Sigmoid colon (tissue), 7 donors: ENCODE results near the gene MRPL20. TPM values are rescaled to one million over a fixed set of nuclear protein-coding genes. Genes with fewer than 3 reads are reported as not detected.

Experiments
- DNase-seq: peaks from one replicate; pipeline ENCODE4 v3.0.0-alpha.2; 2019
- H3K27ac ChIP-seq, 4 donors: fragments of 200-600 bp; sonication (generic); one replicate each; pipeline ENCODE4 v1.5.1; 2016 to 2019; ENCODE audit warnings: mild to moderate bottlenecking in 1 of 4
- H3K27me3 ChIP-seq, 3 donors: fragments of 200-600 bp; sonication (generic); one replicate each; pipeline ENCODE4 v1.5.1; 2019; ENCODE audit warnings: mild to moderate bottlenecking in 1 of 3
- H3K36me3 ChIP-seq, 4 donors: fragments of 200-600 bp; sonication (generic); one replicate each; pipeline ENCODE4 v1.5.1; 2016 to 2019
- H3K4me1 ChIP-seq, 4 donors: fragments of 200-600 bp; sonication (generic); one replicate each; pipeline ENCODE4 v1.5.1; 2017 to 2019
- H3K4me3 ChIP-seq, 4 donors: fragments of 200-600 bp; sonication (generic); one replicate each; pipeline ENCODE4 v1.5.1; 2017 to 2019; ENCODE audit warnings: mild to moderate bottlenecking in 2 of 4, moderate library complexity in 1 of 4
- H3K9me3 ChIP-seq, 4 donors: fragments of 200-600 bp in 3 of 4; sonication (generic) in 3 of 4; one replicate each; pipeline versions ENCODE4 v1.5.1 to v1.6.1; 2013 to 2019
- CTCF ChIP-seq, 4 experiments: fragments of 450-650 bp in 3 of 4; fragments of 200-600 bp in 1 of 4; IDR thresholded peaks; one replicate each; pipeline ENCODE4 v1.5.1; 2016 to 2019; ENCODE audit warnings: antibody characterized with exemption in 4 of 4, mild to moderate bottlenecking in 3 of 4, moderate library complexity in 2 of 4
- EP300 ChIP-seq, 4 donors: sonication (generic); formaldehyde crosslinking; IDR thresholded peaks; one replicate each; pipeline ENCODE4 v1.6.1; 2017; ENCODE audit warnings: antibody characterized with exemption in 4 of 4
- POLR2A ChIP-seq, 2 donors: fragments of 450-650 bp; IDR thresholded peaks; one replicate each; pipeline ENCODE4 v1.6.1; 2016; ENCODE audit warnings: antibody characterized with exemption in 2 of 2, mild to moderate bottlenecking in 2 of 2, moderate library complexity in 2 of 2
- POLR2AphosphoS5 ChIP-seq, 4 donors: sonication (generic); formaldehyde crosslinking; IDR thresholded peaks; one replicate each; pipeline ENCODE4 v1.6.1; 2017; ENCODE audit warnings: antibody characterized with exemption in 4 of 4
- WGBS, 2 donors: extraction: QIAGEN DNeasy Blood & Tissue Kit; methylation state at CpG; one replicate each; pipeline ENCODE4 v1.1.7; 2013; 5-methylcytosine and 5-hydroxymethylcytosine counted together
- intact Hi-C: fragments of 100-400 bp; cut with DNase I; formaldehyde crosslinking; loops from one replicate; pipeline ENCODE4 v1.15.1; 2023
- polyA plus RNA-seq, 3 donors: library from polyadenylated mRNA; stranded (reverse); fragments of 200-250 nt; gene quantifications; one replicate each; pipeline ENCODE4 v1.2.3, GENCODE V29; 2013
- total RNA-seq, 4 donors: library from RNA; depleted of rRNA; stranded (reverse); fragments of >200 nt; gene quantifications; one replicate each; pipeline ENCODE4 v1.1.0, GENCODE V29; 2016
- donor health status: healthy with polysubstance abuse.
- donor health status: Bipolar disorder and iron deficiency.
- donor health status: healthy.

The MRPL20 gene
- total and polyA plus RNA-seq, 7 donors = 133 to 235 (median 178) TPM

DNA sequence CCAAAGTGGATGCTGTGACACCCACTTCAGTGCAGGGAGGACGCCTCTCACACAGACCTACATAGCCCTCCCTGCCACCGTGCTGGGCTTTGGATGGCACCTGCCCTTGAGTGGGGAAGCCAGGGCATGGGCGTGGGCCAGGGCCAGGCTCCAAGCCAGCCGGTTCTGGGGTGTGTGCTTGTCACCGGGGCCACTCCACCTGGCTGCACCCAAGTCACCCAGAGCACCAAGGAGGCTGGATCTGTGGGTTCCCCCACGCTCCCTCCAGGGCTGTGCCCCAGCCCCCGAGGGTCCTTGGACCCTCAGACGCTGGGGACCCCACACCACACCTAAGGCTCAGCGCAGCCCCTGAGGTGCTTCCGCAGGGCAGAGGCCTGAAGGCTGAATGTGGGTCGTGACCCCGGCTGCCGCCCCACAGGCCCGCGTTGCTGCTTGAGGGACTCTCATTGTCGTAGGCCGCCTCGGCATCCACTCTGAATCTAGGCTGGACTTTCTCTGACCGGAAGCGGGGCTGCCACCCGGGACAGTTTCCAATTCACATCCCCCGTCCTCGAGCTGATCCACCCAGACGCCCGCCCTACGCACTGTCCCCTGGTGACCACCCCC lies 50.2 kb downstream of the MRPL20 start:
- DNase-seq = no peak
- peaks cover 7 to 22% (median 11%) of the 10 kb centered on the region in 4 donors for H3K36me3 ChIP-seq
- peak overlapping the region; percentile 86 to 95 (median 94) for H3K27ac ChIP-seq
- H3K4me3 ChIP-seq = peak overlapping the region; percentile 65 to 76 (median 68)
- H3K27me3 ChIP-seq = no peaks in the 10 kb centered on the region
- intact Hi-C loops = no loop called here
- no peaks in the 10 kb centered on the region for H3K9me3 ChIP-seq
- TF ChIP-seq CTCF (IDR thresholded peaks at IDR 0.05) (no peak), EP300 (IDR thresholded peaks at IDR 0.05) (no peak), POLR2AphosphoS5 (IDR thresholded peaks at IDR 0.05) (no peak), POLR2A (IDR thresholded peaks at IDR 0.05) (no peak)
- 38 to 57% methylated on average over 26 of the region's 26 CpGs for WGBS, 2 donors
- peaks cover 0 to 89% (median 78%) of the 10 kb centered on the region in 4 donors for H3K4me1 ChIP-seq

DNA sequence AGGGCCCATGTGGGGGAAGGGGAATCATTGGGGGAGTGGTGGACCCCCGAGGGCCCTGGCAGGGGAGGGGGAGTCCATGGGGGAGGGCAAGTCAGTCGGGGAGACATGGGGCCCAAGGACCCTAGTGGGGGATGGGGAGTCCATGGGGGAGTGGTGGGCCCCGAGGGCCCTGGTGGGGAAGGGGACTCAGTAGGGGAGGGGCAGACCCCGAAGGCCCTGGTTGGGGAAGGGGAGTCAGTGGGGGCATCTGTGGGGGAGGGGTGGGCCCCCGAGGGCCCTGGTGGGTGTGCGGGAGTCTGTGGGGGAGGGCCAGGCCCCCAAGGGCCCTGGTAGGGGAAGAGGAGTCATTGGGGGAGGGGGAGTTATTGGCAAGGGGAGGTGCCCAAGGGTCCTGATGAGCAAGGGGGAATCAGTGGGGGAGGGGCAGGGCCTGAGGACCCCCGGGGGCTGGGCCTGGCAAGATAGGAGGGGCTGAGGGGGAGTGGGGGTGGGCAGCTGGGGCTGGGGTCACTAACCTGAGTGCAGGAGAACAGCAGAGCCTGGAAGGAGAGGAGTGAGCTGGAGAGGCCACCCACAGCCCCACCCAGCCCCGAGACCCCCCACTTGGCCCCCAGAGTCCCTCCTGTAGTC lies 50.8 kb downstream of the MRPL20 start:
- peaks cover 7 to 22% (median 11%) of the 10 kb centered on the region in 4 donors for H3K36me3 ChIP-seq
- no peak for DNase-seq
- intact Hi-C loops = no loop called here
- H3K9me3 ChIP-seq = no peaks in the 10 kb centered on the region
- H3K27me3 ChIP-seq = no peaks in the 10 kb centered on the region
- peak overlapping the region; percentile 65 to 76 (median 68) for H3K4me3 ChIP-seq
- H3K4me1 ChIP-seq = peaks cover 0 to 89% (median 78%) of the 10 kb centered on the region in 4 donors
- peak overlapping the region; percentile 86 to 95 (median 94) for H3K27ac ChIP-seq
- WGBS, 2 donors = 19 to 47% methylated on average over 8 of the region's 8 CpGs
- TF ChIP-seq CTCF (IDR thresholded peaks at IDR 0.05) (no peak), POLR2A (IDR thresholded peaks at IDR 0.05) (no peak), POLR2AphosphoS5 (IDR thresholded peaks at IDR 0.05) (no peak), EP300 (IDR thresholded peaks at IDR 0.05) (no peak)

GRCh38 chr1:1355416-1355815 lies 51.7 kb downstream of the MRPL20 start:
- DNase-seq = no peak
- Histone ChIP-seq H3K27me3 (no peaks in the 10 kb centered on the region), H3K4me1 (peaks cover 0 to 81% (median 71%) of the 10 kb centered on the region in 4 donors), H3K4me3 (peak overlapping the region; percentile 14 to 69 (median 46)), H3K27ac (peak overlapping the region; percentile 61 to 95 (median 94)), H3K9me3 (no peaks in the 10 kb centered on the region), H3K36me3 (peaks cover 7 to 22% (median 11%) of the 10 kb centered on the region in 4 donors)
- intact Hi-C loops = no loop called here
- WGBS, 2 donors = 9 to 11% methylated on average over 52 of the region's 52 CpGs
- no peak for TF ChIP-seq POLR2AphosphoS5 (IDR thresholded peaks at IDR 0.05)
- TF ChIP-seq CTCF (IDR thresholded peaks at IDR 0.05) = no peak
- no peak for TF ChIP-seq POLR2A (IDR thresholded peaks at IDR 0.05)
- TF ChIP-seq EP300 (IDR thresholded peaks at IDR 0.05) = no peak

DNA sequence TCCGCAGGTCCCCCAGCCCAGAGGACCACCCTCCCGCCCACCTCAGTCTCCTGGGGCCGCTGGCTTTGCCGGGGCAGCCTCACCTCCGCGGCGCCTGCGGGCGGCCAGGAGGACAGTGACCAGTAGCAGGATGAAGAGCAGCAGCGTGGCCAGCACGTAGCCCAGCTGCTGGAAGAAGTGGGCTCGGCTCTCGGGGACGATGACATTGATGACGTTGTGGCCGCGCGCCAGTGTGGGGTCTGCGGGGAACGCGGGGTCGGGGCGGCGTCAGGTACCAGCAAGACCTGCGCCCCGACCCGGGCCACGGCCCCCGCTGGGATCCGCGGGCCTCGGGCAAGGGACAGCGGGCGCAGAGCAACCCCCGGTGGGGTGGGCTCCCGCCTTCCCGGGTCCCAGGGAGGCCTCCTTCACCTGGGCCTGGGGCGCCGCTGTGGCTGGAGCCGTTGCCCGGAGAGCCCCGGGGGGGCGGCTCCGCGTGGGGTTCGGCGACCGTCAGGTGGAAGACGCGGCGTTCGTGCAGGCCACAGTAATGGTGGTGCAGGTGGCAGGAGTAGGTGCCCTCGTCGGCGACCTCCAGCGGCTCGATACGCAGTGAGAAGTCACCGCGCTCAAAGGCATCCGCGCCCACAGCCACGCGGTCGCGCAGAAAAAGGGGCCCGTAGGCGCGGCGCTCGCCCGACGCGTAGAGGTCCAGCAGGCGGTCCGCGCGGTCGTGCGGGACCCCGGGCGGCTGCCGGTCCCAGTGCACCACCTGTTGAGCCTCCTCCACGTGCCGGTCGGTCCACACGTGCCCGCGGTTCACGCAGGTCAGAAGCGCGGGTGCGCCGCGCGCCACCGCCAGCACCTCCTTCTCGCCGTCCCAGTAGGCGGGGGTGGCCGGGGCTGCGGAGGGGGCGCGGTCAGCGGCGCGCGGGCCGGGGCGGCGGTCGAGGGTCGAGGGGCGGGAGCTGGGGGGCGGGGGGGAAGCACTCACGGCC lies 52.5 kb downstream of the MRPL20 start:
- H3K4me3 ChIP-seq = peak overlapping the region in 3 of 4 donors; percentile 27 to 69 (median 65)

More for the DNA sequence above, 52.5 kb downstream of the MRPL20 start:
- H3K36me3 ChIP-seq = peaks cover 7 to 22% (median 11%) of the 10 kb centered on the region in 4 donors
- H3K9me3 ChIP-seq = no peaks in the 10 kb centered on the region
- H3K4me1 ChIP-seq = peaks cover 0 to 72% (median 62%) of the 10 kb centered on the region in 4 donors
- H3K27ac ChIP-seq = peak overlapping the region; percentile 61 to 95 (median 94)
- 35 to 52% methylated on average over 116 of the region's 116 CpGs for WGBS, 2 donors
- no peaks in the 10 kb centered on the region for H3K27me3 ChIP-seq
- no peak for DNase-seq
- TF ChIP-seq POLR2A (IDR thresholded peaks at IDR 0.05) (no peak), POLR2AphosphoS5 (IDR thresholded peaks at IDR 0.05) (no peak), CTCF (IDR thresholded peaks at IDR 0.05) (no peak), EP300 (IDR thresholded peaks at IDR 0.05) (no peak)
- intact Hi-C loops = no loop called here
